Endodermal cell (in vitro differentiated cells): ENCODE measurements around the gene CPAMD8. TPM values are rescaled to one million over a fixed set of nuclear protein-coding genes. Genes with fewer than 3 reads are reported as not detected.

ENCODE experiments used
- DNase-seq: peaks from one replicate; pipeline ENCODE4 v3.0.0-alpha.2; 2017
- H3K27ac ChIP-seq: 2 replicates; pipeline ENCODE4 v1.5.1; 2013; ENCODE audit warnings: mild to moderate bottlenecking, low read depth, low read length, moderate library complexity
- H3K27me3 ChIP-seq: 2 replicates; pipeline ENCODE4 v1.6.1; 2013; ENCODE audit warnings: mild to moderate bottlenecking, low read length, moderate library complexity; ENCODE audit not compliant: insufficient read depth, control insufficient read depth, poor library complexity, severe bottlenecking
- H3K36me3 ChIP-seq: 2 replicates; pipeline ENCODE4 v1.7.0; 2013; ENCODE audit warnings: mild to moderate bottlenecking, low read length, moderate library complexity; ENCODE audit not compliant: control insufficient read depth, insufficient read depth
- H3K4me1 ChIP-seq: one replicate; pipeline ENCODE4 v1.7.0; 2013; ENCODE audit warnings: low read length; ENCODE audit not compliant: control insufficient read depth, insufficient read depth
- H3K4me3 ChIP-seq: 2 replicates; pipeline ENCODE4 v1.5.1; 2013; ENCODE audit warnings: mild to moderate bottlenecking, low read length, moderate library complexity
- H3K9ac ChIP-seq: 2 replicates; pipeline ENCODE4 v1.6.1; 2013; ENCODE audit warnings: mild to moderate bottlenecking, low read length, moderate library complexity; ENCODE audit not compliant: poor library complexity, severe bottlenecking; ENCODE audit errors: extremely low read depth
- H3K9me3 ChIP-seq: 2 replicates; pipeline ENCODE4 v1.6.1; 2013; ENCODE audit warnings: mild to moderate bottlenecking, low read length, moderate library complexity; ENCODE audit not compliant: control insufficient read depth
- H3K27ac Mint-ChIP-seq: 2 replicates; pipeline ENCODE4 v1.8.0; 2020; ENCODE audit warnings: mixed read lengths
- H3K27me3 Mint-ChIP-seq: 2 replicates; pipeline ENCODE4 v1.8.0; 2021; ENCODE audit warnings: mild to moderate bottlenecking, mixed read lengths; ENCODE audit not compliant: insufficient read depth
- H3K36me3 Mint-ChIP-seq: 2 replicates; pipeline ENCODE4 v1.8.0; 2020; ENCODE audit warnings: low read depth, mixed read lengths
- H3K4me1 Mint-ChIP-seq: 2 replicates; pipeline ENCODE4 v1.8.0; 2020; ENCODE audit warnings: mixed read lengths
- H3K4me3 Mint-ChIP-seq: 2 replicates; pipeline ENCODE4 v1.8.0; 2020; ENCODE audit warnings: mild to moderate bottlenecking, moderate library complexity, mixed read lengths
- H3K9me3 Mint-ChIP-seq: 2 replicates; pipeline ENCODE4 v1.8.0; 2020; ENCODE audit warnings: mild to moderate bottlenecking, mixed read lengths
- WGBS, 2 experiments: methylation state at CpG; one replicate each; pipeline versions ENCODE4 v1.1.5 to v1.1.7; 2013; ENCODE audit warnings: missing lambda C conversion rate in 2 of 2, mixed read lengths in 1 of 2; ENCODE audit not compliant: insufficient coverage in 1 of 2, insufficient read length in 1 of 2; 5-methylcytosine and 5-hydroxymethylcytosine counted together
- total RNA-seq, 2 donors: library from RNA; stranded (reverse); fragmentation: NEBNext Ultra II Directional in 1 of 2; extraction: Animal tissue kit (Norgen Biotek cat#: 25700) in 1 of 2; gene quantifications; 2 replicates in 1 of 2; 3 replicates in 1 of 2; pipeline ENCODE4 v1.2.1, GENCODE V29; 2021
- TF ChIP-seq, protein P1 (sequence below): fragments of 200-600 bp; sonication (generic); conservative IDR thresholded peaks from 2 replicates; pipeline ENCODE4 v1.5.0; 2021; ENCODE audit warnings: antibody characterized with exemption, mild to moderate bottlenecking

Gene CPAMD8
- total RNA-seq, 2 donors from 2014 or later = 19.7 to 22.9 TPM

DNA sequence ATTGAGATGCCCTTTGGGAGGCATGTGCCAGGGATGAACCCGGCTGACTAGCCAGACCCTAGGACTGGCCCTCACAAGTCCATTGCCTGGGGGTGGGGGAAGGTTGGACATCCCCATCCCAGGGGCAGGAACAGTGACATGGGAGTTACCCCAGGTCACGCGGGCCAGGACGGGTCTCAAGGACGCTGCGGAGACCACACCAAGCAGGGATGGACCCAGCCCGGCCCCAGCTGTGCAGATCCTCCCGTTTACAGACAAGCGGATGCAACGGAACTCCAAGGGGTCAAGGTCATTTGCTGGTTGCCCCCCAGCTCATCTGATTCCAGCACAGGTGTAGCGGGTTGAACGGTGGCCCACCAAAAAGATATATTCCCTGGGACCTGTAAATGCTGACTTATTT lies 117.9 kb downstream of the CPAMD8 start:
- no peak for DNase-seq
- peaks cover 10% of the 10 kb centered on the region for H3K36me3 Mint-ChIP-seq
- Histone ChIP-seq H3K9me3 (peaks cover 16% of the 10 kb centered on the region), H3K4me1 (no peaks in the 10 kb centered on the region), H3K27ac (no peak overlapping the region), H3K27me3 (no peaks in the 10 kb centered on the region), H3K4me3 (no peak overlapping the region), H3K36me3 (no peaks in the 10 kb centered on the region), H3K9ac (no peak overlapping the region)
- H3K27me3 Mint-ChIP-seq = no peaks in the 10 kb centered on the region
- H3K9me3 Mint-ChIP-seq = peaks cover 31% of the 10 kb centered on the region
- TF ChIP-seq, protein P1, sequence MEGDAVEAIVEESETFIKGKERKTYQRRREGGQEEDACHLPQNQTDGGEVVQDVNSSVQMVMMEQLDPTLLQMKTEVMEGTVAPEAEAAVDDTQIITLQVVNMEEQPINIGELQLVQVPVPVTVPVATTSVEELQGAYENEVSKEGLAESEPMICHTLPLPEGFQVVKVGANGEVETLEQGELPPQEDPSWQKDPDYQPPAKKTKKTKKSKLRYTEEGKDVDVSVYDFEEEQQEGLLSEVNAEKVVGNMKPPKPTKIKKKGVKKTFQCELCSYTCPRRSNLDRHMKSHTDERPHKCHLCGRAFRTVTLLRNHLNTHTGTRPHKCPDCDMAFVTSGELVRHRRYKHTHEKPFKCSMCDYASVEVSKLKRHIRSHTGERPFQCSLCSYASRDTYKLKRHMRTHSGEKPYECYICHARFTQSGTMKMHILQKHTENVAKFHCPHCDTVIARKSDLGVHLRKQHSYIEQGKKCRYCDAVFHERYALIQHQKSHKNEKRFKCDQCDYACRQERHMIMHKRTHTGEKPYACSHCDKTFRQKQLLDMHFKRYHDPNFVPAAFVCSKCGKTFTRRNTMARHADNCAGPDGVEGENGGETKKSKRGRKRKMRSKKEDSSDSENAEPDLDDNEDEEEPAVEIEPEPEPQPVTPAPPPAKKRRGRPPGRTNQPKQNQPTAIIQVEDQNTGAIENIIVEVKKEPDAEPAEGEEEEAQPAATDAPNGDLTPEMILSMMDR = no peak
- no peaks in the 10 kb centered on the region for H3K4me1 Mint-ChIP-seq
- H3K27ac Mint-ChIP-seq = no peak overlapping the region
- 88% methylated on average over 11 to 12 of the region's 12 CpGs for WGBS, 2 experiments
- H3K4me3 Mint-ChIP-seq = no peak overlapping the region

DNA sequence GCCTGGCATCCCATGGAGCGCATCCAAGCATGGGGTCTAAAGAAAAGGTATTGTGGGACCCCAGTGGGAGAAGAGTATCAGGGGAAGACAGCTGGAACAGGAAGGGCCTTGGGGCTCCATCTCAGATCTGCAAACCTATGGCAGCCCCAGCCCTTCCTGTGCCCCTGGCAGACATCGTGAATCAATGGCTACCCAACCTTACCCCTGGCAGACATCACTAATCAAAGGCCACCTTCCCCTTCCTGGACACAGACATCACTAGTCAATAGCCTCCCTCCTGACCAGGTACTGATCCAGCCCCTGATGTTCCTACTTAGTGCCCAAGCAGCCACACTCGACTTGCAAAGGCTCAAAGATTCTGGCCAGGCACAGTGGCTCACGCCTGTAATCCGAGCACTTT lies 122.0 kb downstream of the CPAMD8 start:
- Histone ChIP-seq H3K4me1 (no peaks in the 10 kb centered on the region), H3K4me3 (no peak overlapping the region), H3K27ac (no peak overlapping the region), H3K9me3 (no peaks in the 10 kb centered on the region), H3K36me3 (no peaks in the 10 kb centered on the region), H3K9ac (no peak overlapping the region), H3K27me3 (no peaks in the 10 kb centered on the region)
- no peak for DNase-seq
- H3K36me3 Mint-ChIP-seq = no peaks in the 10 kb centered on the region
- H3K4me3 Mint-ChIP-seq = no peak overlapping the region
- no peak overlapping the region for H3K27ac Mint-ChIP-seq
- no peaks in the 10 kb centered on the region for H3K4me1 Mint-ChIP-seq
- WGBS, 2 experiments = 91 to 100% methylated on average over 2 to 5 of the region's 5 CpGs
- H3K9me3 Mint-ChIP-seq = no peaks in the 10 kb centered on the region
- TF ChIP-seq, protein P1 = no peak
- peaks cover under 1% of the 10 kb centered on the region for H3K27me3 Mint-ChIP-seq

DNA sequence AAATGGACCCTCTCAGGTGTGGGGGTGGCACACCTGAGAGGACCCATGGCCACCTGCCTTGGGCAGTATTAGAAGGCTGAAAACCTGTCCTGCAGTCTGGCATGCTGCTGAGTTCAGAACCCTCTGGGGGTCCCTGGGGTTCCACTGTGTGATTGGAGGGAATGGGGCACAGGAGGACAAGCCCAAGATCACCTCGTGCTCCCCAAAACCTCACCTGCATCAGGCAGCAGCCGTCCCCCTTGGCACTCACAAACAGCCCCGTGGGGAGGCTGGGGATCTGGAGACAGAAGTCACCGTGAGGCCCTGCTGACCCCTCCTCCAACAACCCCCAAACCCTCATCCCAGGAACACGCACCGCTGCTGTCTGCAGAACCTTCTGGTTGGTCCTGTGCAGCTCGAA lies 123.3 kb downstream of the CPAMD8 start:
- Mint-ChIP-seq H3K27ac (no peak overlapping the region), H3K4me1 (no peaks in the 10 kb centered on the region), H3K27me3 (peaks cover 12% of the 10 kb centered on the region), H3K9me3 (no peaks in the 10 kb centered on the region), H3K4me3 (no peak overlapping the region), H3K36me3 (no peaks in the 10 kb centered on the region)
- Histone ChIP-seq H3K4me3 (no peak overlapping the region), H3K36me3 (no peaks in the 10 kb centered on the region), H3K9ac (no peak overlapping the region), H3K4me1 (no peaks in the 10 kb centered on the region), H3K27me3 (peaks cover 7% of the 10 kb centered on the region), H3K27ac (no peak overlapping the region), H3K9me3 (no peaks in the 10 kb centered on the region)
- DNase-seq = no peak
- TF ChIP-seq, protein P1 = no peak
- WGBS, 2 experiments = 91% methylated on average over 7 of the region's 7 CpGs; no CpG with 5 or more reads in 1 of the 2 experiments
